SK-N-SH treated with all-trans-retinoic acid at 6 μM for 48 hours (cell line): ENCODE measurements around the gene POLR2M.

Experiments
- CSDC2 ChIP-seq: fragments of 250-450 bp; sonication (Bioruptor Pico); IDR thresholded peaks from 2 replicates; pipeline ENCODE4 v1.5.0; 2020; ENCODE audit warnings: mild to moderate bottlenecking, moderate library complexity
- CSRNP3 ChIP-seq: fragments of 250-450 bp; sonication (Bioruptor Pico); IDR thresholded peaks from 2 replicates; pipeline ENCODE4 v1.5.1; 2021; ENCODE audit warnings: mild to moderate bottlenecking, moderate library complexity
- ISL1 ChIP-seq: fragments of 250-450 bp; sonication (Bioruptor Pico); IDR thresholded peaks from 2 replicates; pipeline ENCODE4 v2.1.2; 2022; ENCODE audit warnings: mild to moderate bottlenecking, moderate library complexity
- RARB ChIP-seq: fragments of 250-450 bp; sonication (Bioruptor Pico); IDR thresholded peaks from 2 replicates; pipeline ENCODE4 v1.8.0; 2021; ENCODE audit warnings: mild to moderate bottlenecking, moderate library complexity
- SNAI2 ChIP-seq: fragments of 250-450 bp; sonication (Bioruptor Pico); IDR thresholded peaks from 2 replicates; pipeline ENCODE4 v1.5.0; 2020; ENCODE audit warnings: mild to moderate bottlenecking, moderate library complexity
- TCF4 ChIP-seq: fragments of 250-450 bp; sonication (Bioruptor Pico); IDR thresholded peaks from 2 replicates; pipeline ENCODE4 v1.8.0; 2021; ENCODE audit warnings: mild to moderate bottlenecking, moderate library complexity, borderline replicate concordance
- ZC3H10 ChIP-seq: fragments of 250-450 bp; sonication (Bioruptor Pico); IDR thresholded peaks from 2 replicates; pipeline ENCODE4 v1.5.1; 2021; ENCODE audit warnings: mild to moderate bottlenecking, moderate library complexity
- ZFP3 ChIP-seq: fragments of 250-450 bp; sonication (Bioruptor Pico); IDR thresholded peaks from 2 replicates; pipeline ENCODE4 v1.5.0; 2020; ENCODE audit warnings: mild to moderate bottlenecking, moderate library complexity
- ZNF70 ChIP-seq: fragments of 450-650 bp; formaldehyde crosslinking; IDR thresholded peaks from 2 replicates; pipeline ENCODE4 v1.5.0; 2020; ENCODE audit warnings: mild to moderate bottlenecking, moderate library complexity
- ZNF8 ChIP-seq: fragments of 450-650 bp; formaldehyde crosslinking; IDR thresholded peaks from 2 replicates; pipeline ENCODE4 v1.5.0; 2020; ENCODE audit warnings: mild to moderate bottlenecking, moderate library complexity
- TF ChIP-seq, protein P1 (sequence below): fragments of 250-450 bp; sonication (Bioruptor Pico); IDR thresholded peaks from 2 replicates; pipeline ENCODE4 v1.8.0; 2020; ENCODE audit warnings: mild to moderate bottlenecking, moderate library complexity, borderline replicate concordance
- TF ChIP-seq, protein P2 (sequence below): fragments of 250-450 bp; sonication (Bioruptor Pico); IDR thresholded peaks from 2 replicates; pipeline ENCODE4 v1.5.1; 2020; ENCODE audit warnings: low read depth, mild to moderate bottlenecking, moderate library complexity

GRCh38 chr15:57703387-57703786 is 3.1 kb upstream of the POLR2M start:
- TF ChIP-seq CSRNP3 (CRISPR knock-in tag): no peak
- TF ChIP-seq, protein P1, sequence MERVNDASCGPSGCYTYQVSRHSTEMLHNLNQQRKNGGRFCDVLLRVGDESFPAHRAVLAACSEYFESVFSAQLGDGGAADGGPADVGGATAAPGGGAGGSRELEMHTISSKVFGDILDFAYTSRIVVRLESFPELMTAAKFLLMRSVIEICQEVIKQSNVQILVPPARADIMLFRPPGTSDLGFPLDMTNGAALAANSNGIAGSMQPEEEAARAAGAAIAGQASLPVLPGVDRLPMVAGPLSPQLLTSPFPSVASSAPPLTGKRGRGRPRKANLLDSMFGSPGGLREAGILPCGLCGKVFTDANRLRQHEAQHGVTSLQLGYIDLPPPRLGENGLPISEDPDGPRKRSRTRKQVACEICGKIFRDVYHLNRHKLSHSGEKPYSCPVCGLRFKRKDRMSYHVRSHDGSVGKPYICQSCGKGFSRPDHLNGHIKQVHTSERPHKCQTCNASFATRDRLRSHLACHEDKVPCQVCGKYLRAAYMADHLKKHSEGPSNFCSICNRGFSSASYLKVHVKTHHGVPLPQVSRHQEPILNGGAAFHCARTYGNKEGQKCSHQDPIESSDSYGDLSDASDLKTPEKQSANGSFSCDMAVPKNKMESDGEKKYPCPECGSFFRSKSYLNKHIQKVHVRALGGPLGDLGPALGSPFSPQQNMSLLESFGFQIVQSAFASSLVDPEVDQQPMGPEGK (CRISPR knock-in tag): no peak
- no peak for TF ChIP-seq TCF4
- TF ChIP-seq SNAI2 (CRISPR knock-in tag): no peak
- TF ChIP-seq, protein P2, sequence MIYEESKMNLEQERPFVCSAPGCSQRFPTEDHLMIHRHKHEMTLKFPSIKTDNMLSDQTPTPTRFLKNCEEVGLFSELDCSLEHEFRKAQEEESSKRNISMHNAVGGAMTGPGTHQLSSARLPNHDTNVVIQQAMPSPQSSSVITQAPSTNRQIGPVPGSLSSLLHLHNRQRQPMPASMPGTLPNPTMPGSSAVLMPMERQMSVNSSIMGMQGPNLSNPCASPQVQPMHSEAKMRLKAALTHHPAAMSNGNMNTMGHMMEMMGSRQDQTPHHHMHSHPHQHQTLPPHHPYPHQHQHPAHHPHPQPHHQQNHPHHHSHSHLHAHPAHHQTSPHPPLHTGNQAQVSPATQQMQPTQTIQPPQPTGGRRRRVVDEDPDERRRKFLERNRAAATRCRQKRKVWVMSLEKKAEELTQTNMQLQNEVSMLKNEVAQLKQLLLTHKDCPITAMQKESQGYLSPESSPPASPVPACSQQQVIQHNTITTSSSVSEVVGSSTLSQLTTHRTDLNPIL: no peak
- TF ChIP-seq ZNF70 (CRISPR knock-in tag): no peak
- no peak for TF ChIP-seq ZFP3 (CRISPR knock-in tag)
- TF ChIP-seq CSDC2 (CRISPR knock-in tag): no peak
- no peak for TF ChIP-seq ZC3H10 (CRISPR knock-in tag)
- TF ChIP-seq ISL1 (CRISPR knock-in tag): no peak
- TF ChIP-seq ZNF8 (CRISPR knock-in tag): no peak
- no peak for TF ChIP-seq RARB (CRISPR knock-in tag)
